SHP77 treated with DMSO at 0.1 percent for 48 hours (cell line): ENCODE data around the gene ST8SIA1.

Source experiments
- DNase-seq: peaks from one replicate; lab custom pipeline; 2025; lab: John Stamatoyannopoulos, UW

ST8SIA1 gene

GRCh38 chr12:22283508-22283907, 51.0 kb downstream of the ST8SIA1 start:
- no peak for DNase-seq

GRCh38 chr12:22283006-22283506, 51.5 kb downstream of the ST8SIA1 start:
- no peak for DNase-seq

GRCh38 chr12:22282283-22282682, 52.2 kb downstream of the ST8SIA1 start:
- no peak for DNase-seq

- DNase-seq = no peak
Measured at GRCh38 chr12:22276867-22277266, 57.6 kb downstream of the ST8SIA1 start.

DNA sequence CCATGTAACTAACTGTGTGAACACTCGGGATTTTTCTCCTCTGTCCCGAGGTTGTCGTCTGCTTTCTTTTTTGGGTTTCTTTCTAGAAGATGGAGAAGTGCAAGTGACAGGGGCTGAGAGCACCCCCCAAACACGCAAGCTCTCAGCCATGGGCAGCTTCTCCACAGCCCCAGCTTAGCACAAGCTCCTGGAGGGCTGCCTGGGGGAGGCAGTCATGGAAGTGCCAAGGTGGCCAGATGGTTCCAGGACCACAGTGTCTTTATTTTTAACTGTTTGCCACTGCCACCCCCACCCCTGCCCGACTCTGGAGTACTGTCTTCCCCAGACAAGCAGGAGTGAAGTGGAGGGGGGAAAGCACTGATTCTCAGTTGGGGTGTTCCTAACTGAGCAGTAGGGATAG, 58.2 kb downstream of the ST8SIA1 start:
- DNase-seq = no peak

- DNase-seq = no peak
Measured at GRCh38 chr12:22275843-22276242, 58.7 kb downstream of the ST8SIA1 start.

DNA sequence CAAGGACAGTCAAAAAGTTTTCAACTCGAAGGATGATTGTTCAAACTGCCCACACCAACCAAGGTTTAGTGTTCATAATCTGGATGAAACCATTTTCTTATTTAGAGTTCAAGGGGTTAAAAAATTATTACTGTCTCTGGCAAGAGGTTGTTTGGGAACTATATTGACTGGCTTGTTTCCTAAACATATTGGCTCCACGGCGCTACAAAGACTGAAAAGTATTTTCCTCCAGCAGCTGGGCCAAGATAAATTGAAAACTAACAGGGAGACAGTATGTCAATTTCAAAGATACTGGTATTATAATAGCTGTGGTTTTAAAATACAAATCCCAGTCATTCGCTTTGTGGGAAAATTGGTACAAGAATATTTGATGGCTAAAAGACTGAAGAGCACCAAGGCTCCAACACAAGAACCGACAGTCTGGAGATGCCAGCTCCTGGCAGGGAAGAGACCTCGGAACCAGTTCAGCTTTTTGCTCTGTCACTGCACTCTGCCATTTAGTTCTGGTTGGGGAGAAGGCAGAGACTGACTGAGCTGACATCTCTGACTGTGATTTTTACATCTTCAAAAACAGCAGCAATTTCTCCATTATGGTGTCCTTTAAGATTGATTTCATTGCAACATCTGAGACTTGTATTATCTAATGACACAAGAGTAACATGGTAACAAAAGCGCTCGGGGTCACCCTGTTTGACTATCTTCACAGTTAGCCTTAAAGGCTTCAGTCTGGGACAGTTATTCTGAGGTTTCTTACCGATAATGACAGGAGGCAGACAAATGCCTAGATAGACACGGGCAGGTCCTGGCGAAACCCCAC, 62.0 kb downstream of the ST8SIA1 start:
- DNase-seq = no peak

DNA sequence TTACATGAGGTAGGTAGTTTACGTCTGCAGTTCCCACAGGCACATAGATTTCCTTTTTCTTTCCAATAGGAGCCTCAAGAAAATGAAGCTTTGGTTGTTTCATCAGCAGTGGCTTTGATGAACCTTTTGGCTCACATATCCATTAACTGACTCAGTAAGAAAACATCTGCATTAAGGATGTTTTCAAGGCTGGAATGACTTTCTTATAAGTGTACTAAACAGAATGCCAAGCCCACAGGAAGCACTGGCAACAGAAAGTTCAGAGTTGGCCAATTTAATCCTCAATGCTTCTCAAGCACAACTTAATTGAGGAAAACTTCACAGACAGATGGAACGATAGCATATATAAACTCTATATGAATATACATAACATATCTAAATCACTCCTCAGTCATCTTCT, 63.5 kb downstream of the ST8SIA1 start:
- no peak for DNase-seq

GRCh38 chr12:22268973-22269372, 65.5 kb downstream of the ST8SIA1 start:
- no peak for DNase-seq

GRCh38 chr12:22268406-22268805, 66.1 kb downstream of the ST8SIA1 start:
- no peak for DNase-seq

GRCh38 chr12:22266101-22266500, 68.4 kb downstream of the ST8SIA1 start:
- no peak for DNase-seq

- DNase-seq = no peak
Measured at GRCh38 chr12:22264380-22264779, 70.1 kb downstream of the ST8SIA1 start.

- DNase-seq = no peak
Measured at GRCh38 chr12:22262309-22262708, 72.2 kb downstream of the ST8SIA1 start.

DNA sequence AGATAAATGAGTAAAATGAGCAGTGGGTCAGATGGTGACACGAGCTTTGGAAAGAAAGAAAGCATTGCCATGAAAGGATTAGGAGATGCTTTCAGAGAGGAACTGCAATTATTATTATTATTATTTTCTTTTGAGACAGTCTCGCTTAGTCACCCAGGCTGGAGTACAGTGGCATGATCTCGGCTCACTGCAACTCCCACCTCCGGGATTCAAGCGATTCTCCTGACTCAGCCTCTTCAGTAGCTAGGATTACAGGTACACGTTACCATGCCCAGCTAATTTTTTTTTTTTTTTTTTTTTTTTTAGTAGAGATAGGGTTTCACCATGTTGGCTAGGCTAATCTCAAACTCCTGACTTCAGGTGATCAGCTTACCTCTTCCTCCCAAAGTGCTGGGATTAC, 77.4 kb downstream of the ST8SIA1 start:
- no peak for DNase-seq

- no peak for DNase-seq
Measured at GRCh38 chr12:22256605-22257004, 77.9 kb downstream of the ST8SIA1 start.

DNA sequence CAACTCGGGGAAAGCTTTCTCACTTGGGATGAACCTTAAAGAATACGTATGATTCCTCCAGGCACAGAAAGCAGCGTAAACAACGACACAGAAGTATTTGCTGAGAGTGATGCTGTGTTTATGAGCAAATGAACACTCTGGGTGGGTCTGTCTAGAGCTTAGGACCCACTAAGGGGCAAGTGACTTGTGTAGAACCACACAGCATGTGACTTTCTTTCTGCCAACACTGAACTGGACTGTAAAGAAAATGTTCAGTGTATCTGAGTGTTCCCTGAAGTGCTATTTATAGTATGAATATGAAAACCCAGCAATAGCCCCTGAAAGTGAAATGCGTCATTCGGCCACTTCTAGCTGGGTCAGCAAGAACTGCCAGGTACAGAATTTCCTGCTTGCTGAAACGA, 78.5 kb downstream of the ST8SIA1 start:
- DNase-seq = no peak

- DNase-seq = no peak
Measured at GRCh38 chr12:22255097-22255496, 79.4 kb downstream of the ST8SIA1 start.

DNA sequence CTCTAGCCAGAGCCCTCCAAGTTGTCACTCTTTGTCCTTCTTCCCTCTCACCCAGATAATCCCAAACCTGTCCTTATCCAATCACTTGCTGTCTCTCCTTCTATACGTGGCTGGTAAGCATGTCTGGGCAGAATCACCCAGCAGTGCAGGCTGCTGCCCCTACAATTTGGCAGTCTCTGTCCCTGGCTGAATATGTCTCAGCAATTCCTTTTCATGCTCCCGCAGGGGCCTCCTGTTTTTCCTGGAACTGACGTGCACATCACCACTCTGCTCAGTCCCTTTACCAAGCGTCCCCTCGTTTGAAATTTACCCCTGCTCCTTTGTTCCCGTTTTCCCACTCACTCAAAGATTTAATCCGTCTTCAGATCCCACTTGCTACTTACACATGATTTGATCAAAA, 80.0 kb downstream of the ST8SIA1 start:
- DNase-seq = no peak

DNA sequence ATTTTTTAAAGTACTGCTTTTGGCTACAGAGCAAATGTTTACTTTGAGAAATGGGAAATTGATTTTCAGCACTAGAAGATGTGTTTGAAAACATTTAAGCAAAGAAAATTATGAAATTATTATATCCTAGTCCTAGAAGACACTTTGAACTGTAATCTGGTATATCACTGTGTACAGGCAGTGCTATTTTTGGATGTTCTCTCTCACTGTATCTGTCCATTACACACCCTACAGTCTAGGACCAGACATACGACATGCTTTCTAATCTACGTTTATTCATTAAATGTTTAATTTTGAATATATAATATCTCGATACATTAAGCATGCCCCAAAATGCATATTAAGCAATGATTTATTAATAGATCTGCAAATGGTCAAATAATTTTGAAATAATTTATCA, 82.5 kb downstream of the ST8SIA1 start:
- DNase-seq = no peak

- no peak for DNase-seq
Measured at GRCh38 chr12:22250762-22251161, 83.7 kb downstream of the ST8SIA1 start.

DNA sequence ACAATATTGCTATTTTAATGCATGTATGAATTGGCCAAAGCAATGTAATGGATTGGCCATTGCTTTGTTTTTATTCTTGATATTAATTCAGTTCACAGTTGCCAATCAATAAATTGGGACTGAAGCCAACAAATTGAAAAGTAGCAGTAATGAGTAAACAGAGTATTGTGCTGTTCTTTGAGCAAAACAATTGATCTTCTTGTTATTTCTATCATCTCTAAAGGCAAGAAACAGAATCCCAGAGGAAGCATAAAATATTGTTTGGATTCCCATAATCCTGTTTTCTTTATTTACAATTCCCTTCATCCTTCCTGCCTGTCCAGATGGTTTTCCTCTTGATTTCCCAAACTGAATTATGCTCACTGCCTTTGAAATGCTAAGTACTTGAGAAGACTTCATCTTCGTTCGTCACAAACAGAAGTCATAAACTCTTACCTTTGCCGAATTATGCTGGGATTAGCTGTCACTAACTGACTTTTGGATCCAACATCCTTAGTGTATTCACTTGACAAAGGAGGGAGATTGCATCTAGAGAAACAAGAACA, 85.9 kb downstream of the ST8SIA1 start:
- no peak for DNase-seq

- DNase-seq = no peak
Measured at GRCh38 chr12:22248121-22248520, 86.4 kb downstream of the ST8SIA1 start.

- DNase-seq = no peak
Measured at GRCh38 chr12:22246217-22246846, 88.2 kb downstream of the ST8SIA1 start.
